Measurements from ENCODE around the gene MAP7D1.
"Not testable (repeated sequence)": the region's sequence is repeated elsewhere in the genome, so short reads cannot be mapped to it uniquely, and the experiment has no call there.

The MAP7D1 gene

DNA sequence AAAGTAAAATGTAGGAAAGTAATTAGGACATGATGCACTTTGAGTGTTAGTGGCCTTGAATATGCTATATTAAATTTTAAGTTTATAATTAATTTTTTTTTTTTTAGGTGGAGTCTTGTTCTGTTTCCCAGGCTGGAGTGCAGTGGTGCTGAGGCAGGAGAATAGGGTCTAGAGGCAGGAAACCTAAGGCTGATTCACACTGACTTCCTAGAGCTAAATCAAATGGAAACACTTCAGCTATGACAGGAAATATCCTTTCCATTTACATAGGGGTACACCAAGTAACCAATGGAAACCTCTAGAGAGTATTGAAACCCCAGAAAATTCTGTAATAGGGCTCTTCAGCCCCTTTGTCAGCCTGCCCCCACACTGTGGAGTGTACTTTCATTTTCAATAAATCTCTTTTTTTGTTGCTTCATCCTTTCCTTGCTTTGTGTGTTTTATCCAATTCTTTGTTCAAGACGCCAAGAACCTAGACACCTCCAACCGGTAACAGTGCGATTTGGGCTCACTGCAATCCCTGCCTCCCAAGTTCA, 50.4 kb downstream of the MAP7D1 start:
- no peak for DNase-seq

DNA sequence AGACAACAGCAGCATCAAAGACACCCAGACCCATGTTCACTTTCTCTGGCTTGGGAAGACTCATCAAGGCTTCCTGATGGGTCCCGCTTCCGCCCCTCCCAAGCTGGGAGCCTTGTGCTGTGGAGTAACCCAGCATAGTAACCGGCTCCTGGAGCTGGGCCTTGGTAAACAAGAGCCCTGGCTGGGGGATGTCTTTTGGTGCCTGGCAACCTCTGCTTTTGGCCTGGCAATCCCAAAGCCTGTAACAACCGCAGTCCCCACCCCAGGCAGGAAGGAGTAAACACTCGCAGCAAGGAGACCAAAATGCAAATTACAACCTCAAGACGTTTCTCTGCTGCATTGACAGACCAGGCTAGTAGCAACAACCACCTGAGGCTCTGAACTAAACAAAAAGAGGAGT, 51.4 kb downstream of the MAP7D1 start:
- DNase-seq = no peak

- no peak for DNase-seq
These were observed 53.2 kb downstream of the MAP7D1 start for GRCh38 chr1:36208978-36209703.

GRCh38 chr1:36211307-36211706, 55.3 kb downstream of the MAP7D1 start:
- DNase-seq = no peak

GRCh38 chr1:36211841-36212240, 55.9 kb downstream of the MAP7D1 start:
- no peak for DNase-seq

GRCh38 chr1:36212782-36213181, 56.8 kb downstream of the MAP7D1 start:
- no peak for DNase-seq

DNA sequence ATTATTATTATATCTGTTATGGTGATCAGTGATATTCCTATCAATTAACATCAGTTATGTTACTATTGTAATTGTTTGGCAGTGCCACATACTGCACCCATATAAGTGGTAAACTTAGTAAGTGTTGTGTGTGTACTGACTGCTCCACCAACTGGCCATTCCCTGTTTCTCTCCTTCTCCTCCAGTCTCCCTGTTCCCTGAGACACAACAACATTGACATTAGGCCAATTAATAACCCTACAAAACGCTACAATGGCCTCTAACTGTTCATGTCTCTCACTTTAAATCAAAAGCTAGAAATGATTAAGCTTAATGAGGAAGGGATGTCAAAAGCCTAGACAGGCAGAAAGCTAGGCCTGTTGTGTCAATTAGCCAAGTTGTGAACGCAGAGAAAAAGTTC, 61.7 kb downstream of the MAP7D1 start:
- DNase-seq = no peak

- DNase-seq = not testable (repeated sequence)
These were observed 65.9 kb downstream of the MAP7D1 start for GRCh38 chr1:36221901-36222300.

- DNase-seq = no peak
These were observed 66.8 kb downstream of the MAP7D1 start for GRCh38 chr1:36222481-36223380.

DNA sequence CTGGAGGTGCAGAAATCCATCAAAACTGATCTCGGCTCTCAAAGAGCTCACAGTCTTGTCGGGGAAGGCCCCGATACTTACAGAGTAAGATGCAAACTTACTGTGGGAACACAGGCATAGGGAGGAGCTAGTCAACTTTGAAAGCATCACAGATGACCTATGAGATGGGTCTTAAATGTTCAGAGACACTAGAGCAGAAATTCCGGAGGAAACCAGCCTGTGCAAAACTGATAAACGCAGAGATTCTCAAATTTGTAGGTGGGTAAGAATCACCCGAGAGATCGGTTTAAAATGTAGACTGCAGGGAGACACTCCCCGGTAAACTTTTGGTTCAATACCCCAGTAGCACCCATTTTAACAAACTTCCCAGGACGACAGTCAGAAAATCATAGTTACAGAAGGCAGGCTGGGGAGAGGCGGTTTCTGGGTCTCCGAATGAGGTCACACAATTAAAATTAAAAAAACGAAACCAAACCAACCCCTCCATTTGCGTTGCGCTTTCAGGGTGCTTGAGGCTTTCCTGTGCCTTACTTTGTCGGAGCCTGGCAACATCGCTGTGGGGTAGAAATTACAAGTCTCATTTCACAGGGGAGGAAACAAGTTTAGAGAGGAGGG, 67.5 kb downstream of the MAP7D1 start:
- DNase-seq = no peak

DNA sequence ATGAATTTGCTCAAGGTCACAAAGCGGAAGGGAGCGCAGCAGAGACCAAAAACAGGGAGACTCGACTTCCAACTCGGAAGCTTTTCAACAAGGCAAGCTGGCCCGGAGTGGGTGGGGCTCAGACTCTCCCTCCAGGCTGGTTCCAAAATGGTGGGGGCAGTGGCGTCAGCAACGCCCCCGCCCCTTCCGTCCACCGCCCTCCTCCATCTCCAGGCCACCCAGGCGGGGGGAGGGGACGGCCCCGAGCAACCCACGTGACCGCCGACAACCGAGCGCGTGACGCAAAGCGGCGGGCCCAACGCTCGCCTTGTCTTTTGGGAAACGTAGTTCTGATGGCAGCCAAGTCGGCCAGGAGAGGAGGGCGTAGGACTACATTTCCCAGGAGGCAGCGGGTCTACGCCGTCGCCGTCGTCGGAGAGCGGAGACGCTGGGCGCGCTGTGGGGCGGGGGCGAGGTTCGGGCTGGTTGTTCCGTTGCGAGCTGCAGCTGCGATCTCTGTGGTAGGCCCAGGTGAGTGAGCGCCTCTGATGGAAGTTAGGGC, 68.1 kb downstream of the MAP7D1 start, which contains the start of gene THRAP3:
Gene THRAP3, plus strand, starts transcription at position 448 of the 541 bp plus-strand sequence. CDS start 58,121 bp downstream, outside the sequence.
- DNase-seq = peak; percentile 99

DNA sequence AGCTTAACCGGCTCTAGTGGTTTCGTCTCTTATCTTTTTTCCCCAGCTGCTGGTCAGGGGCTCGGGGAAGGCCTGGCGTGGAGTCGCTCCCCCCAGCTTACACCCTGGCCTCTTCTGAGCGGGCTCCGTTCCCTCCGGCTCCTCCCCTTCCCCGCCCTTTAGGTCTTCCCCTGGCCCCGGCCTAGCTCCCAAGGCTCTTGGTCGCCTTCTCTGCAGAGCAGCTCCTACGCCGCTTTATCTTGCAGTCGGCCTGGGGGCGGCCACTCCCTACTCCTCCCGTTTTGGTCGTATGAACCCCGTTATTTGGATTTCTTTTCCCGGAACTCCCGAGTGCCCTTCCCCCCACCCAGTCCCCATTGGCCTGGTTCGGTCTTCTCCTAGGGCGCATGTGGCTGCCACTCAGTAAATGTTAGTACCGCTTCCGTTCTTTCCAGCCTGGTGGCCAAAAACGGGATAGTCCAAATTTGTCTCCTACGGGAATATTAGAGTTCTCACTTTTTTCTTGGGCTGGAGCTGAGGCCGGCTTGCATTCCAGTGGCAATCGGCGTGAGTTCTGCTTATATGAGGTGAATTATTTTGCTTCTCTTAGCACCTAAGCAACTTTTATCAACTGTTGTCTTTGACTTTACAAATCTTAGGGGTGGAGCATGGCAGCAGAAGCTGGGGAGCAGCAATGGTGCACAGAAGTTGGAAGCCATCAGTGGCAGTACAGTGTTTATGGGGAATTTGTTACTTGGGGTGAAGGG, 68.8 kb downstream of the MAP7D1 start:
- DNase-seq = peak; percentile 85

GRCh38 chr1:36225283-36225899, 69.4 kb downstream of the MAP7D1 start:
- no peak for DNase-seq

DNA sequence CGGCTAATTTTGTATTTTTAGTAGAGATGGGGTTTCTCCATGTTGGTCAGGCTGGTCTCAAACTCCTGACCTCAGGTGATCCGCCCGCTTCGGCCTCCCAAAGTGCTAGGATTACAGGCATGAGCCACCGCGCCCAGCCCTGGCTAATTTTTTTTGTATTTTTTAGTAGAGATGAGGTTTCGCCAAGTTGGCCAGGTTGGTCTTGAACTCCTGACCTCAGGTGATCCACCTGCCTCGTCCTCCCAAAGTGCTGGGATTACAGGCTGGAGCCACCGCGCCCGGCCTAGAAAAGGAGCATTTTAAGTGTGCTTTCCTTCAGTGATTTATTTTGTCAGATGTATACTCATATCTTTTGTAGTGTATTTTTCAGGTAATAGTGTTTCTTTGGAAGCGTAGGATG, 74.3 kb downstream of the MAP7D1 start:
- not testable (repeated sequence) for DNase-seq

All from NCI-H2081 treated with DMSO at 0.1 percent for 48 hours (cell line).